ENCODE results near the gene MAP4K1.

MAP4K1 gene

DNA sequence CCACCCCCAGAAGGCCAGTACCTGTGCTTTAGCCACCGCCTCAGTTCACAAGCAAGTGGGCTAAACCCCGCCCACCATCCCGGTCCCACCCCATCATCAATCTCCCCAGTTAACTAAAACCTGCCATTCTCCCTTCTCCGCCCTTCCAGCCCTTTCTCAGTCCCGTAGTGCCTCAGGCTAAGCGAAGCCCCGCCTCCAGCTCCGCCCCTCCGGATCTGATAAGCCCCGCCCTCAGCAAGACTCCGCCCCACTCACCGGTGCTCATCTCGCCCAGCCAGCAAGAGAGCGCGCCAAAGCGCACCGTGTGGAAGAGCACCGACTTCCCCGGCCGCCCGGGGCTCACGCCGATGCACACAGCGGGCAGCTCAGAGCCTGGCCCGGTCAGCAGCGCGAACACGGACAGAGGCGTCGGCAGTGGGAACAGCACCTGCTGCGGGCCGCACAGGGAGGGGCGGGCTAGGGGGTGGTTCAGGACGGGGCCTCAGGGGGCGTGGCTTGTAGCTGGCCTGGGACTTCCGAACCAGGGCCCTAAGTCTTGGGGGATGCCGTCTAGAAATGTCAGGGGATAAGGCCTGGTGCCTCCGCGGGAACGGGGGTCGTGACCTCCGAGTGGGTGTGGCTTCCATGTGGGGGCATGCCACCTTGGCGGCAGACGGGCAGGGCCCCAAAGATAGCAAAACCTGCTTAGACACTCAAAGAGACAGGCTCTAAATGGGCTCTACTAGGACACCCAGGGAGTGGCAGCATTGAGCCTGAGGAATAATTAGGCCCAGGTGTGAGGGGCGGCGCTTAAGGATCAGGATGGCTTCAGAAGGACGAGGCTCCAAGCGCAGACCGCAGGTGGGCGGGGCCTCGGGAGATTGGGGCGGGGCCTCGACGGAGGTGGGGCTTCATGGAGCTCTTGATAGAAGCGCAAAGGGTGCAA lies 21.4 kb downstream of the MAP4K1 start (continued):
- TF ChIP-seq ZNF391 (tag by site-specific recombination; IDR thresholded peaks at IDR 0.05; ENCODE audit: borderline replicate concordance, low read depth) (no peak), ZNF561 (tag by site-specific recombination; IDR thresholded peaks at IDR 0.05; ENCODE audit: borderline replicate concordance) (no peak), ZNF423 (tag by site-specific recombination; IDR thresholded peaks at IDR 0.05) (no peak), ZEB2 (tag by site-specific recombination; IDR thresholded peaks at IDR 0.05) (peak; percentile 79), ZNF354C (tag by site-specific recombination; IDR thresholded peaks at IDR 0.05; ENCODE audit: borderline replicate concordance, low read depth) (no peak), ZNF132 (tag by site-specific recombination; IDR thresholded peaks at IDR 0.05; ENCODE audit: borderline replicate concordance) (no peak), ZNF501 (tag by site-specific recombination; IDR thresholded peaks at IDR 0.05) (no peak), ZNF560 (tag by site-specific recombination; IDR thresholded peaks at IDR 0.05; ENCODE audit: borderline replicate concordance) (no peak), ZNF214 (tag by site-specific recombination; IDR thresholded peaks at IDR 0.05; ENCODE audit: borderline replicate concordance) (no peak), SP7 (tag by site-specific recombination; IDR thresholded peaks at IDR 0.05) (peak; percentile 90), ZBTB48 (tag by site-specific recombination; IDR thresholded peaks at IDR 0.05) (peak; percentile 88), GLIS1 (tag by site-specific recombination; IDR thresholded peaks at IDR 0.05) (peak; percentile 84), MZF1 (tag by site-specific recombination; IDR thresholded peaks at IDR 0.05; ENCODE audit: borderline replicate concordance) (no peak), ZNF426 (tag by site-specific recombination; IDR thresholded peaks at IDR 0.05) (no peak), ZNF16 (tag by site-specific recombination; IDR thresholded peaks at IDR 0.05; ENCODE audit: low read depth) (no peak), ZNF394 (tag by site-specific recombination; IDR thresholded peaks at IDR 0.05; ENCODE audit: borderline replicate concordance) (no peak), KLF16 (tag by site-specific recombination; IDR thresholded peaks at IDR 0.05) (peak; percentile 85), BCL11A (tag by site-specific recombination; IDR thresholded peaks at IDR 0.05; ENCODE audit: low read depth) (0 out of 2 replicates have a peak, but pooled peaks have one; percentile 52), ZBTB8A (tag by site-specific recombination; IDR thresholded peaks at IDR 0.05) (peak; percentile 49; the same call in 1 of the 2 replicates), EGR2 (tag by site-specific recombination; IDR thresholded peaks at IDR 0.05; ENCODE audit: low read depth) (peak; percentile 64; the same call in 1 of the 2 replicates), ZNF221 (tag by site-specific recombination; IDR thresholded peaks at IDR 0.05; ENCODE audit: borderline replicate concordance) (no peak), WT1 (tag by site-specific recombination; IDR thresholded peaks at IDR 0.05) (peak; percentile 92), ZNF416 (tag by site-specific recombination; IDR thresholded peaks at IDR 0.05) (no peak), ZNF140 (tag by site-specific recombination; IDR thresholded peaks at IDR 0.05) (no peak), ZBTB20 (tag by site-specific recombination; IDR thresholded peaks at IDR 0.05) (peak; percentile 74), ZNF202 (tag by site-specific recombination; IDR thresholded peaks at IDR 0.05; ENCODE audit: borderline replicate concordance) (no peak), ZNF558 (tag by site-specific recombination; IDR thresholded peaks at IDR 0.05) (no peak), ZXDB (tag by site-specific recombination; IDR thresholded peaks at IDR 0.05) (peak; percentile 64; the same call in 1 of the 2 replicates), ZNF776 (tag by site-specific recombination; IDR thresholded peaks at IDR 0.05; ENCODE audit: borderline replicate concordance) (no peak), HOXC10 (CRISPR knock-in tag; IDR thresholded peaks at IDR 0.05) (no peak), ZFP3 (tag by site-specific recombination; IDR thresholded peaks at IDR 0.05; ENCODE audit: low read depth) (no peak)
- TF ChIP-seq, protein P1, sequence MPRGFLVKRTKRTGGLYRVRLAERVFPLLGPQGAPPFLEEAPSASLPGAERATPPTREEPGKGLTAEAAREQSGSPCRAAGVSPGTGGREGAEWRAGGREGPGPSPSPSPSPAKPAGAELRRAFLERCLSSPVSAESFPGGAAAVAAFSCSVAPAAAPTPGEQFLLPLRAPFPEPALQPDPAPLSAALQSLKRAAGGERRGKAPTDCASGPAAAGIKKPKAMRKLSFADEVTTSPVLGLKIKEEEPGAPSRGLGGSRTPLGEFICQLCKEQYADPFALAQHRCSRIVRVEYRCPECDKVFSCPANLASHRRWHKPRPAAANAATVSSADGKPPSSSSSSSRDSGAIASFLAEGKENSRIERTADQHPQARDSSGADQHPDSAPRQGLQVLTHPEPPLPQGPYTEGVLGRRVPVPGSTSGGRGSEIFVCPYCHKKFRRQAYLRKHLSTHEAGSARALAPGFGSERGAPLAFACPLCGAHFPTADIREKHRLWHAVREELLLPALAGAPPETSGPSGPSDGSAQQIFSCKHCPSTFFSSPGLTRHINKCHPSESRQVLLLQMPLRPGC (tag by site-specific recombination; IDR thresholded peaks at IDR 0.05), result no peak
- TF ChIP-seq, protein P2, sequence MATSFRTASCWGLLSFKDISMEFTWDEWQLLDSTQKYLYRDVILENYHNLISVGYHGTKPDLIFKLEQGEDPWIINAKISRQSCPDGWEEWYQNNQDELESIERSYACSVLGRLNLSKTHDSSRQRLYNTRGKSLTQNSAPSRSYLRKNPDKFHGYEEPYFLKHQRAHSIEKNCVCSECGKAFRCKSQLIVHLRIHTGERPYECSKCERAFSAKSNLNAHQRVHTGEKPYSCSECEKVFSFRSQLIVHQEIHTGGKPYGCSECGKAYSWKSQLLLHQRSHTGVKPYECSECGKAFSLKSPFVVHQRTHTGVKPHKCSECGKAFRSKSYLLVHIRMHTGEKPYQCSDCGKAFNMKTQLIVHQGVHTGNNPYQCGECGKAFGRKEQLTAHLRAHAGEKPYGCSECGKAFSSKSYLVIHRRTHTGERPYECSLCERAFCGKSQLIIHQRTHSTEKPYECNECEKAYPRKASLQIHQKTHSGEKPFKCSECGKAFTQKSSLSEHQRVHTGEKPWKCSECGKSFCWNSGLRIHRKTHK (tag by site-specific recombination; IDR thresholded peaks at IDR 0.05), result no peak
- TF ChIP-seq, protein P3, sequence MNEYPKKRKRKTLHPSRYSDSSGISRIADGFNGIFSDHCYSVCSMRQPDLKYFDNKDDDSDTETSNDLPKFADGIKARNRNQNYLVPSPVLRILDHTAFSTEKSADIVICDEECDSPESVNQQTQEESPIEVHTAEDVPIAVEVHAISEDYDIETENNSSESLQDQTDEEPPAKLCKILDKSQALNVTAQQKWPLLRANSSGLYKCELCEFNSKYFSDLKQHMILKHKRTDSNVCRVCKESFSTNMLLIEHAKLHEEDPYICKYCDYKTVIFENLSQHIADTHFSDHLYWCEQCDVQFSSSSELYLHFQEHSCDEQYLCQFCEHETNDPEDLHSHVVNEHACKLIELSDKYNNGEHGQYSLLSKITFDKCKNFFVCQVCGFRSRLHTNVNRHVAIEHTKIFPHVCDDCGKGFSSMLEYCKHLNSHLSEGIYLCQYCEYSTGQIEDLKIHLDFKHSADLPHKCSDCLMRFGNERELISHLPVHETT (tag by site-specific recombination; IDR thresholded peaks at IDR 0.05), result no peak
- TF ChIP-seq, protein P4, sequence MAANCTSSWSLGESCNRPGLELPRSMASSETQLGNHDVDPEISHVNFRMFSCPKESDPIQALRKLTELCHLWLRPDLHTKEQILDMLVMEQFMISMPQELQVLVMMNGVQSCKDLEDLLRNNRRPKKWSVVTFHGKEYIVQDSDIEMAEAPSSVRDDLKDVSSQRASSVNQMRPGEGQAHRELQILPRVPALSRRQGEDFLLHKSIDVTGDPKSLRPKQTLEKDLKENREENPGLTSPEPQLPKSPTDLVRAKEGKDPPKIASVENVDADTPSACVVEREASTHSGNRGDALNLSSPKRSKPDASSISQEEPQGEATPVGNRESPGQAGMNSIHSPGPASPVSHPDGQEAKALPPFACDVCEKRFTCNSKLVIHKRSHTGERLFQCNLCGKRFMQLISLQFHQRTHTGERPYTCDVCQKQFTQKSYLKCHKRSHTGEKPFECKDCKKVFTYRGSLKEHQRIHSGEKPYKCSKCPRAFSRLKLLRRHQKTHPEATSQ (tag by site-specific recombination; IDR thresholded peaks at IDR 0.05), result no peak
